ENCODE measurements around the gene ABLIM3.

- no peak for TF ChIP-seq ZNF207 (IDR thresholded peaks at IDR 0.05; ENCODE audit: borderline replicate concordance)
- no peak for TF ChIP-seq NKRF (conservative IDR thresholded peaks at IDR 0.05)
- no peak for TF ChIP-seq HDAC2 (IDR thresholded peaks at IDR 0.05)
- 0 out of 6 replicates have a peak, but pooled peaks of 1 of the 3 experiments have one; percentile 5 for TF ChIP-seq CTCF (IDR thresholded peaks at IDR 0.05 in 2 of 3, conservative IDR thresholded peaks at IDR 0.05 in 1 of 3; ENCODE audit: control insufficient read depth in 2 of 3, extremely low read depth in 1 of 3, insufficient read depth in 1 of 3, low read depth in 3 of 3, low read length in 3 of 3)
- TF ChIP-seq BCL3 (IDR thresholded peaks at IDR 0.05; ENCODE audit: borderline replicate concordance, insufficient read depth, low read depth, low read length, poor library complexity, severe bottlenecking) = no peak
- no peak for TF ChIP-seq SUZ12 (IDR thresholded peaks at IDR 0.05; ENCODE audit: unreplicated experiment)
- TF ChIP-seq NR2F1 (conservative IDR thresholded peaks at IDR 0.05) = no peak
Measured at GRCh38 chr5:149228618-149229297, 87.5 kb downstream of the ABLIM3 start.
